GM23248 (cell line): Measurements from ENCODE around the gene KCNH2. TPM values are rescaled to one million over a fixed set of nuclear protein-coding genes. Genes with fewer than 3 reads are reported as not detected.

Experiments
- DNase-seq: peaks from one replicate; pipeline ENCODE4 v3.0.0-alpha.2; 2015
- H2AFZ ChIP-seq: fragments of 200-600 bp; sonication (generic); 2 replicates; pipeline ENCODE4 v1.6.1; 2016; ENCODE audit warnings: antibody characterized with exemption
- H3F3A ChIP-seq: fragments of 200-600 bp; sonication (generic); 2 replicates; pipeline ENCODE4 v1.6.1; 2016; ENCODE audit warnings: mild to moderate bottlenecking, antibody characterized with exemption, mixed run types; ENCODE audit not compliant: insufficient read depth
- H3K27ac ChIP-seq: fragments of 200-600 bp; sonication (generic); 2 replicates; pipeline ENCODE4 v1.5.1; 2016; ENCODE audit warnings: mild to moderate bottlenecking
- H3K27me3 ChIP-seq: fragments of 200-600 bp; sonication (generic); replicated peaks from 2 replicates; pipeline ENCODE4 v1.6.1; 2016; ENCODE audit warnings: mild to moderate bottlenecking; ENCODE audit not compliant: insufficient read depth
- H3K36me3 ChIP-seq: fragments of 200-600 bp; sonication (generic); 2 replicates; pipeline ENCODE4 v1.6.1; 2016; ENCODE audit warnings: low read depth, mild to moderate bottlenecking
- H3K4me1 ChIP-seq: fragments of 200-600 bp; sonication (generic); 2 replicates; pipeline ENCODE4 v1.6.1; 2016; ENCODE audit warnings: mild to moderate bottlenecking; ENCODE audit not compliant: insufficient read depth
- H3K4me2 ChIP-seq: fragments of 200-600 bp; sonication (generic); one replicate; pipeline ENCODE4 v1.6.1; 2016; ENCODE audit warnings: mild to moderate bottlenecking; ENCODE audit not compliant: unreplicated experiment
- H3K4me3 ChIP-seq: fragments of 200-600 bp; sonication (generic); 2 replicates; pipeline ENCODE4 v1.5.1; 2016; ENCODE audit warnings: mild to moderate bottlenecking
- H3K79me2 ChIP-seq: fragments of 200-600 bp; sonication (generic); 2 replicates; pipeline ENCODE4 v1.6.1; 2016; ENCODE audit warnings: mild to moderate bottlenecking; ENCODE audit not compliant: insufficient read depth
- H3K9ac ChIP-seq: fragments of 200-600 bp; sonication (generic); 2 replicates; pipeline ENCODE4 v1.6.1; 2016; ENCODE audit warnings: mild to moderate bottlenecking
- H3K9me2 ChIP-seq: fragments of 200-600 bp; sonication (generic); 2 replicates; pipeline ENCODE4 v1.6.1; 2016; ENCODE audit warnings: mixed run types, mild to moderate bottlenecking, moderate library complexity; ENCODE audit not compliant: insufficient read depth
- H3K9me3 ChIP-seq: fragments of 200-600 bp; sonication (generic); one replicate; pipeline ENCODE4 v1.6.1; 2017; ENCODE audit warnings: low read depth
- H4K20me1 ChIP-seq: fragments of 200-600 bp; sonication (generic); 2 replicates; pipeline ENCODE4 v1.6.0; 2016; ENCODE audit not compliant: insufficient read depth
- EZH2 ChIP-seq: fragments of 200-600 bp; sonication (generic); IDR thresholded peaks from 2 replicates; pipeline ENCODE4 v1.6.1; 2018; ENCODE audit warnings: antibody characterized with exemption, mild to moderate bottlenecking; ENCODE audit not compliant: insufficient read depth, poor library complexity, severe bottlenecking
- EZH2phosphoT487 ChIP-seq: fragments of 200-600 bp; sonication (generic); IDR thresholded peaks from 2 replicates; pipeline ENCODE4 v1.6.1; 2018; ENCODE audit warnings: antibody characterized with exemption, moderate library complexity, mild to moderate bottlenecking, low read depth; ENCODE audit not compliant: insufficient read depth
- WGBS, 2 experiments: methylation state at CpG; one replicate each; pipeline ENCODE4 v1.1.6; 2015 to 2017; ENCODE audit warnings: low lambda C conversion rate in 2 of 2, low coverage in 1 of 2; ENCODE audit errors: missing lambda C conversion rate in 2 of 2; 5-methylcytosine and 5-hydroxymethylcytosine counted together
- in situ Hi-C: fragments of 300-500 bp; cut with MboI; formaldehyde crosslinking; loops from 2 replicates; pipeline ENCODE4 v1.15.0; 2020
- polyA plus RNA-seq: library from polyadenylated mRNA; unstranded; fragments of >200 nt; fragmentation: Nextera tagmentation; extraction: Ambion mirVana; gene quantifications from 2 replicates; pipeline ENCODE4 v1.2.1, GENCODE V29; 2016
- total RNA-seq: library from RNA; depleted of rRNA; stranded (reverse); fragments of >200 nt; shearing (Covaris generic); gene quantifications from 2 replicates; pipeline ENCODE4 v1.2.3, GENCODE V29; 2014; rRNA removed

KCNH2 gene
- total and polyA plus RNA-seq, 2 experiments from 2014 or later: not detected

DNA sequence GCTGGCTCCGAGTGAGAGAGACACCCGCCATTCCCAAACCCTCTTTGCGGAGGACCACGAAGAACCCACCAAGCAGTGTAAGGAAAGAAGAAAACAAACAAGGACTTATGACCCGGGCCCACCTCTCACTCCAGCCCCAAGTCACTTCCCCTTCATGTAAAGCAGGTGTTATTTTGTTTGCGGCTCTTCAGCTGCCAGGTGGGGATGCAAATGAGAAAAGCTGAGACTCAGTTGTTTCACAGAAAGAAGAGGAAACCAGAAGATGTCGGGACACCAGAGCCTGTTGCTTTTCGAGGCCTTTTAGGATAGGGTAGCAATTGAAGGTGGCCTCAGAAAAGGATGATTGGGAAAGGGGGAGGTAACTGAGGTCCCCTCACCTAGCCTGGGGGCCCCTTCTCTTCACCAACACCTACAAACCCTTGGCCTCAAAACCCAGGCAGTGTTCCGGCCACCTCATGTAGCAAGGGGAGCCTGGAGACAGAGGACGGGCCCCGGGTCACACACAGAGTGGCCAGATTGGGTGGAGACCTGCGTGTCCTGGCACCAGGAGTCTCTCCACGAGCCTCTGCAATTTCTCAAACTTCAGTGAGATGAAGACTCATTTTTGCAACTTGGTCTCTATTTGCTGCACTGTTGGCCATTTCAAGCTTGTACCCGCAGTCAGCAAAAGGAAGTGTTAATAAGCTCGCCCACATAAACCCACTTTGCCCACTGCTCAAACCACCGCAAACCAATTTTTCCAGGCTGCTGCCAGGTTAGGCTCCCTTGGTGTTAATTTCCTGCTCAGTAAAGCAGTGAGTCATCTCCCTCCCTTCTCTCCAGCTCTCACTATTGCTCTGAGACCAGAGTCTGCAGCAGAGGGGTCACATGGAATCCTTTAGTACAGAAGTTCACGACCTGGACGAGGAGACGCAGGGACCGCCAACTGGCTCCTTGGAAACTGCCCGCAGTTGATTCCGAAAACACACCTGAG lies 80.3 kb downstream of the KCNH2 start:
- Histone ChIP-seq H4K20me1 (no peaks in the 10 kb centered on the region), H3K9me3 (no peaks in the 10 kb centered on the region), H3K9me2 (no peaks in the 10 kb centered on the region), H3K27ac (no peak overlapping the region), H3K79me2 (no peaks in the 10 kb centered on the region), H3K4me2 (no peak overlapping the region), H3F3A (no peaks in the 10 kb centered on the region), H2AFZ (no peak overlapping the region), H3K4me1 (no peaks in the 10 kb centered on the region), H3K4me3 (no peak overlapping the region), H3K27me3 (peaks cover 6% of the 10 kb centered on the region; the same call in 1 of the 2 replicates), H3K36me3 (no peaks in the 10 kb centered on the region), H3K9ac (no peak overlapping the region)
- no peak for DNase-seq
- TF ChIP-seq EZH2phosphoT487 (no peak), EZH2 (no peak)
- 24 to 25% methylated on average over 21 to 22 of the region's 22 CpGs for WGBS, 2 experiments
- in situ Hi-C loops: no loop called here

DNA sequence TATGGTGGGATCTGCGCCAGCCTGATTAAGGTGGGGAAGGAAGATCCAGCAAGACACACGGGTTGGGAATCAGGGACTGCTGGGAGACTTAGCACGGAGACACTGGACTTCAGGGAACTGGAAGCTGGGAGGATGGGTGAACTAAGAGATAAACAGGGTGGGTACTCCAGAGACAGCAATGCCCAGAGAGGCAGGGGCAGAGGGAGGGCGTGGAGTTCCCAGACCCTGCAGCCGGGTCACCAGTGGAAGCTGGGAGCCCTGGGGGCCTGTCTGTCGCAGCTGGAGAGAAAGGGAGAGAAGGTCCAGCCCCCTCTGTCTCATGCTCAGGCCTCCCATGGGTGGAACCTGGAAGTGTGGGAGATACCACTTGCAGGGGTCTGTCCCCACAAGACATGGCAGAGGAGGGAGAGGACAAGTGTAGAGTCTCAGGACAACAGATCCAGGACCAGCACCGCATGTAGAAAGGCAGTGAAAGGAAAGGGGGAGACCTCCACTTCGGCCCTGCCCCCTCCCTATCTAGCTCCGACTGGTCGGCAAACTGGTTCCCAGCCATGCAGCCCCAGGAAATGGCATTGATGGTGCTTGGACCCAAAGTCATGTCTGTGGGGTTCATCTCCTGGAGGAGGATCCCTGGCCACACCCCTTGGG lies 81.4 kb downstream of the KCNH2 start:
- Histone ChIP-seq H3K9me2 (no peaks in the 10 kb centered on the region), H3K4me3 (no peak overlapping the region), H3F3A (no peaks in the 10 kb centered on the region), H3K9me3 (no peaks in the 10 kb centered on the region), H3K79me2 (no peaks in the 10 kb centered on the region), H3K4me1 (no peaks in the 10 kb centered on the region), H3K27me3 (peaks cover 6% of the 10 kb centered on the region; the same call in 1 of the 2 replicates), H3K4me2 (no peak overlapping the region), H2AFZ (no peak overlapping the region), H4K20me1 (no peaks in the 10 kb centered on the region), H3K36me3 (no peaks in the 10 kb centered on the region), H3K27ac (no peak overlapping the region), H3K9ac (no peak overlapping the region)
- no peak for DNase-seq
- WGBS, 2 experiments: 32 to 44% methylated on average over 10 of the region's 10 CpGs
- in situ Hi-C loops: no loop called here
- TF ChIP-seq EZH2phosphoT487 (no peak), EZH2 (no peak)

DNA sequence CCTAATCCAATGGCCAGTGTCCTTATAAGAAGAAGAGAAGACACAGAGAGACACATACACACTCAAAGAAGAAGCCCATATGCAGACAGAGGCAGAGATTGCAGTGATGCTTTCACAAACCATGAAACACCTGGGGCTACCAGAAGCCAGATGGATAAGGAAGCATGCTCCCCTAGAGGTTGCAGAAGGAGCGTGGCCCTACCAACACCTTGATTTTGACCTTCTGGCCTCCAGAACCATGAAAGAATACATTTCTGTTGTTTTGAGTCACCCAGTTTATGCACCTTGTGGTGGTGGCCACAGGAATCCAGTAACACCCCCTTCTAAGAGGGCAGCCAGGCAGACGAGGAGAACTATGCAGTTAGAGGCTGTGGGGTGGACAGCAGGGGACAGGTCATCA lies 82.3 kb downstream of the KCNH2 start:
- Histone ChIP-seq H4K20me1 (no peaks in the 10 kb centered on the region), H3K27ac (no peak overlapping the region), H3K9me3 (no peaks in the 10 kb centered on the region), H3K4me1 (no peaks in the 10 kb centered on the region), H3K9ac (no peak overlapping the region), H3K36me3 (no peaks in the 10 kb centered on the region), H3F3A (no peaks in the 10 kb centered on the region), H3K4me3 (no peak overlapping the region), H3K27me3 (peaks cover 6% of the 10 kb centered on the region; the same call in 1 of the 2 replicates), H3K79me2 (no peaks in the 10 kb centered on the region), H3K9me2 (no peaks in the 10 kb centered on the region), H2AFZ (no peak overlapping the region), H3K4me2 (no peak overlapping the region)
- no peak for DNase-seq
- TF ChIP-seq EZH2 (no peak), EZH2phosphoT487 (no peak)
- WGBS, 2 experiments: 26 to 29% methylated on average over 2 of the region's 2 CpGs
- in situ Hi-C loops: no loop called here

Other genes with a start within 250 kb of the KCNH2 start
- not detected in 2 replicates for gene GIMAP5, start 240.9 kb downstream of the KCNH2 start, total RNA-seq
- not detected in 2 replicates for gene GIMAP5, start 240.9 kb downstream of the KCNH2 start, polyA plus RNA-seq
- not detected in 2 replicates for gene TMEM176B, start 178.0 kb downstream of the KCNH2 start, total RNA-seq
- not detected in 2 replicates for gene TMEM176B, start 178.0 kb downstream of the KCNH2 start, polyA plus RNA-seq
- gene TMEM176A, start 177.6 kb downstream of the KCNH2 start, total RNA-seq: not detected in 2 replicates
- gene TMEM176A, start 177.6 kb downstream of the KCNH2 start, polyA plus RNA-seq: not detected in 2 replicates
- gene AOC1, start 125.8 kb downstream of the KCNH2 start, total RNA-seq: not detected in 2 replicates
- gene AOC1, start 125.8 kb downstream of the KCNH2 start, polyA plus RNA-seq: not detected in 2 replicates
- gene NOS3, start 12.7 kb upstream of the KCNH2 start, total RNA-seq: 0.13 and 0.32 TPM in 2 replicates
- gene NOS3, start 12.7 kb upstream of the KCNH2 start, polyA plus RNA-seq: 0.61 and 0.83 TPM in 2 replicates
- gene ATG9B, start 46.2 kb upstream of the KCNH2 start, total RNA-seq: not detected in 2 replicates
- 0.79 and 0.81 TPM in 2 replicates for gene ATG9B, start 46.2 kb upstream of the KCNH2 start, polyA plus RNA-seq
- 31.6 and 32.2 TPM in 2 replicates for gene ABCB8, start 50.1 kb upstream of the KCNH2 start, total RNA-seq
- 28.5 and 29.6 TPM in 2 replicates for gene ABCB8, start 50.1 kb upstream of the KCNH2 start, polyA plus RNA-seq
- gene ASIC3, start 70.2 kb upstream of the KCNH2 start, total RNA-seq: 1.1 TPM in 1 of 2 replicates, not detected in the other
- gene ASIC3, start 70.2 kb upstream of the KCNH2 start, polyA plus RNA-seq: 0.26 TPM in 1 of 2 replicates, not detected in the other
- gene CDK5, start 79.6 kb upstream of the KCNH2 start, total RNA-seq: 16.2 and 27.7 TPM in 2 replicates
- gene CDK5, start 79.6 kb upstream of the KCNH2 start, polyA plus RNA-seq: 27.6 and 28.3 TPM in 2 replicates
- 80.3 and 94.6 TPM in 2 replicates for gene SLC4A2, start 81.3 kb upstream of the KCNH2 start, total RNA-seq
- 59.4 and 61.2 TPM in 2 replicates for gene SLC4A2, start 81.3 kb upstream of the KCNH2 start, polyA plus RNA-seq
- 141 and 145 TPM in 2 replicates for gene FASTK, start 102.5 kb upstream of the KCNH2 start, total RNA-seq
- gene FASTK, start 102.5 kb upstream of the KCNH2 start, polyA plus RNA-seq: 109 and 111 TPM in 2 replicates
- gene TMUB1, start 105.2 kb upstream of the KCNH2 start, total RNA-seq: 33.6 and 43.3 TPM in 2 replicates
- gene TMUB1, start 105.2 kb upstream of the KCNH2 start, polyA plus RNA-seq: 19.9 and 20.4 TPM in 2 replicates
- gene AGAP3, start 108.2 kb upstream of the KCNH2 start, total RNA-seq: 37.8 and 43.3 TPM in 2 replicates
- gene AGAP3, start 108.2 kb upstream of the KCNH2 start, polyA plus RNA-seq: 10.3 and 10.5 TPM in 2 replicates
- gene GBX1, start 189.4 kb upstream of the KCNH2 start, total RNA-seq: not detected in 2 replicates
- gene GBX1, start 189.4 kb upstream of the KCNH2 start, polyA plus RNA-seq: not detected in 2 replicates
- not detected in 2 replicates for gene ASB10, start 208.9 kb upstream of the KCNH2 start, total RNA-seq
- gene ASB10, start 208.9 kb upstream of the KCNH2 start, polyA plus RNA-seq: not detected in 2 replicates
- not detected in 2 replicates for gene H2BK1, start 232.2 kb upstream of the KCNH2 start, total RNA-seq
- gene H2BK1, start 232.2 kb upstream of the KCNH2 start, polyA plus RNA-seq: not detected in 2 replicates
- gene ABCF2, start 248.9 kb upstream of the KCNH2 start, total RNA-seq: 69.7 and 74.9 TPM in 2 replicates
- 40.7 and 40.9 TPM in 2 replicates for gene ABCF2, start 248.9 kb upstream of the KCNH2 start, polyA plus RNA-seq